Natural killer cell (primary cell): ENCODE results near the gene SLC6A4. TPM values are rescaled to one million over a fixed set of nuclear protein-coding genes. Genes with fewer than 3 reads are reported as not detected.

Source experiments
- ATAC-seq, 3 donors: fragments of 150-1000 bp in 2 of 3; fragments of 200-7000 bp in 1 of 3; cut with Tn5 transposase; 1 replicate in 1 of 3; 2 replicates in 2 of 3; pipeline ENCODE4 v1.10.0; 2021; ENCODE audit warnings: mild to moderate bottlenecking in 2 of 3, moderate library complexity in 2 of 3
- DNase-seq, 2 donors: peaks; one replicate each; pipeline versions ENCODE4 v3.0.0 to v3.0.0-alpha.2; 2013 to 2021; ENCODE audit warnings: mixed read lengths in 1 of 2
- H3K27ac ChIP-seq: one replicate; pipeline ENCODE4 v1.5.1; 2013; ENCODE audit warnings: mild to moderate bottlenecking, low read length
- H3K27me3 ChIP-seq: one replicate; pipeline ENCODE4 v1.6.1; 2013; ENCODE audit warnings: low read length; ENCODE audit not compliant: control insufficient read depth, insufficient read depth
- H3K36me3 ChIP-seq: one replicate; pipeline ENCODE4 v1.6.1; 2013; ENCODE audit warnings: low read length; ENCODE audit not compliant: control insufficient read depth, insufficient read depth
- H3K4me1 ChIP-seq: one replicate; pipeline ENCODE4 v1.6.1; 2013; ENCODE audit warnings: low read length; ENCODE audit not compliant: control insufficient read depth, insufficient read depth
- H3K4me3 ChIP-seq: one replicate; pipeline ENCODE4 v1.5.1; 2013; ENCODE audit warnings: low read length
- H3K9me3 ChIP-seq: one replicate; pipeline ENCODE4 v1.6.1; 2013; ENCODE audit warnings: low read length; ENCODE audit not compliant: control insufficient read depth, insufficient read depth
- H3K27ac Mint-ChIP-seq, 2 donors: one replicate each; pipeline ENCODE4 v1.8.0; 2022; ENCODE audit warnings: mild to moderate bottlenecking in 2 of 2, mixed read lengths in 2 of 2, moderate library complexity in 1 of 2
- H3K27me3 Mint-ChIP-seq, 2 donors: one replicate each; pipeline ENCODE4 v1.8.0; 2022; ENCODE audit warnings: low read depth in 2 of 2, mixed read lengths in 2 of 2
- H3K36me3 Mint-ChIP-seq: one replicate; pipeline ENCODE4 v1.8.0; 2022; ENCODE audit warnings: mixed read lengths
- H3K4me1 Mint-ChIP-seq, 2 donors: one replicate each; pipeline ENCODE4 v1.8.0; 2022; ENCODE audit warnings: mixed read lengths in 2 of 2
- H3K4me3 Mint-ChIP-seq: one replicate; pipeline ENCODE4 v1.8.0; 2022; ENCODE audit warnings: mild to moderate bottlenecking, moderate library complexity, mixed read lengths
- H3K9me3 Mint-ChIP-seq, 2 donors: one replicate each; pipeline ENCODE4 v1.8.0; 2022; ENCODE audit warnings: mixed read lengths in 2 of 2
- CTCF ChIP-seq: fragments of 200-600 bp; IDR thresholded peaks from one replicate; pipeline ENCODE4 v1.8.0; 2022; ENCODE audit warnings: antibody characterized with exemption
- WGBS: methylation state at CpG from one replicate; pipeline ENCODE4 v1.1.7; 2013; ENCODE audit warnings: missing lambda C conversion rate; ENCODE audit not compliant: insufficient coverage; 5-methylcytosine and 5-hydroxymethylcytosine counted together
- intact Hi-C: fragments of 100-400 bp; cut with micrococcal nuclease; formaldehyde crosslinking; loops from one replicate; pipeline ENCODE4 v1.14.2; 2022
- total RNA-seq, 4 donors: library from RNA; stranded (reverse); fragments of 120-200 nt in 1 of 4; gene quantifications; one replicate each; pipeline versions ENCODE4 v1.2.3 to v1.2.4, GENCODE V29; 2013 to 2022

SLC6A4 gene
- total RNA-seq, 3 donors from 2014 or later (not counting 1 experiment from before 2014, with no cell fraction given) = 0.43 to 3.5 (median 0.58) TPM

- no peak overlapping the region for H3K27ac Mint-ChIP-seq
- 93% methylated on average over 1 of the region's 1 CpG for WGBS
- no peak overlapping the region for H3K4me3 Mint-ChIP-seq
- H3K9me3 Mint-ChIP-seq = no peaks in the 10 kb centered on the region
- peaks cover 14% of the 10 kb centered on the region in 2 donors for H3K4me1 Mint-ChIP-seq
- no peak overlapping the region for H3K4me3 ChIP-seq
- H3K36me3 Mint-ChIP-seq = peaks cover 2% of the 10 kb centered on the region
- no peaks in the 10 kb centered on the region for H3K4me1 ChIP-seq
- TF ChIP-seq CTCF = no peak
- no peaks in the 10 kb centered on the region for H3K27me3 Mint-ChIP-seq
- peaks cover 24% of the 10 kb centered on the region for H3K36me3 ChIP-seq
- H3K27me3 ChIP-seq = no peaks in the 10 kb centered on the region
- H3K27ac ChIP-seq = no peak overlapping the region
- intact Hi-C loops = no loop called here
- no peaks in the 10 kb centered on the region for H3K9me3 ChIP-seq
- DNase-seq = no peak
- ATAC-seq = no peak
Measured at GRCh38 chr17:30254150-30254549, 18.7 kb upstream of the SLC6A4 start.

DNA sequence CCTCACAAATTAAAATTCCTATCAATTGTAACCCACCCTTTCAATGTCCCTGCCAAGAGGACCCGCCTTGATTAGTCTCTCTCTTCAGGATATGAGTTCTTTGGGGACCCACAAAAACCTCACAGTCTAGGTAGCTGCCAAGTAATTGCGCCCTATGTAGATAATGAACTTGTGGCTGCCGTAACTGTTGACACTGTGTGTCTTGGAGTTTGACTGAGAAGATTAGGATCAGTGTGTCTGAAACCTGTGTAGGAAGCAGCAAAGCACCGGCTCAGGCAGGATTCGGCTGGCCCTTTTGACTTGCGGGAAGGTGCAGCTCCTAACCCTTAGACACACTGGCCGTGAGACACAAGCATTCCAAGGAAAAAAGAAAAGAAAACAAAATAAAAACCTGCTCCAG, 17.8 kb upstream of the SLC6A4 start:
- intact Hi-C loops = no loop called here
- Histone ChIP-seq H3K27ac (no peak overlapping the region), H3K4me3 (no peak overlapping the region), H3K36me3 (peaks cover 32% of the 10 kb centered on the region), H3K9me3 (no peaks in the 10 kb centered on the region), H3K4me1 (no peaks in the 10 kb centered on the region), H3K27me3 (no peaks in the 10 kb centered on the region)
- Mint-ChIP-seq H3K4me3 (no peak overlapping the region), H3K27ac (no peak overlapping the region), H3K4me1 (peaks cover 5 to 6% of the 10 kb centered on the region in 2 donors), H3K9me3 (no peaks in the 10 kb centered on the region), H3K27me3 (no peaks in the 10 kb centered on the region), H3K36me3 (peaks cover 10% of the 10 kb centered on the region)
- TF ChIP-seq CTCF = no peak
- DNase-seq (no peak), ATAC-seq (no peak)
- 96% methylated on average over 7 of the region's 7 CpGs for WGBS

DNA sequence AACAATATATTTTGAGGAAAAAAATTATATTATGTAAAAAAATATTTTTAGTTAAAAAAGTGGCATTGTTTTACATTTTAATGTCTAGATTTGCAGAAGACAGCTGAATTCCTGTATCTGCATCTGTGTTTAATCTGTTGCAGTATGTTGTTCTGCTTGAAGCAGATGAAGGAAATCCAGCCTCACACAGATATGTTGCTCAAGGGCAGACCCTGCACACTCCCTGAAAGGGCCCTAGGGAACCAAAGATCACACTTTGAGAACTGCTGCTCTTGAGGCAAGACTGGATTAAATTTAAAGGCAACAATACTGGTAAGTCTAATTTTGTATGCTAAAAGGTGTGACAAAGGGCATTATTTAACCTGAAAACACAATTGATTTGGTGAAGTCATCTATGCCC, 16.4 kb upstream of the SLC6A4 start:
- peaks cover 24% of the 10 kb centered on the region for H3K36me3 Mint-ChIP-seq
- intact Hi-C loops = no loop called here
- H3K27me3 Mint-ChIP-seq = no peaks in the 10 kb centered on the region
- peaks cover 7 to 9% of the 10 kb centered on the region in 2 donors for H3K4me1 Mint-ChIP-seq
- no peak overlapping the region for H3K4me3 Mint-ChIP-seq
- no peak overlapping the region for H3K27ac ChIP-seq
- no peak for ATAC-seq
- no peaks in the 10 kb centered on the region for H3K9me3 Mint-ChIP-seq
- H3K4me3 ChIP-seq = no peak overlapping the region
- H3K27me3 ChIP-seq = no peaks in the 10 kb centered on the region
- no peaks in the 10 kb centered on the region for H3K9me3 ChIP-seq
- no peak for DNase-seq
- peaks cover 41% of the 10 kb centered on the region for H3K36me3 ChIP-seq
- H3K4me1 ChIP-seq = no peaks in the 10 kb centered on the region
- no peak for TF ChIP-seq CTCF
- no peak overlapping the region for H3K27ac Mint-ChIP-seq

DNA sequence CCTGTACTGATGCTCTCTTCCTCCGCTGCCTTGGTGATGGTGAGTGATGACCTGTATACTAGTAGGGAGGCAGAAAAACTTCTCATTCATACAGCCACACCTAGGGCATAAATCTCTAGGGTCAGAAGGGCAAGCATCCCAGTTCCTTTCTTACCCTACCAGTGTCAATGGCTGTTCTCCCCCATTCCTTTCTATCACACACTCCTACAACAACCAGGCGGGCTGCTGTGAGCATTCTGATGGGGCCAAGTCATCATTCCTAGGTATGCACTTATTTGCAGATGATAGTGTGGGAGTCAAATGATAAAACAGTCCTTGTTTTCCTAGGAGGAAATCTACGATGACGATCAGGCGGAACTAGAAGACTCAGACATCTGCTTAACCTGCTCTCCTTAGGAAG, 14.0 kb upstream of the SLC6A4 start:
- no peak overlapping the region for H3K4me3 ChIP-seq
- ATAC-seq (no peak), DNase-seq (no peak)
- Mint-ChIP-seq H3K27ac (no peak overlapping the region), H3K36me3 (peaks cover 26% of the 10 kb centered on the region), H3K27me3 (no peaks in the 10 kb centered on the region), H3K9me3 (no peaks in the 10 kb centered on the region), H3K4me3 (no peak overlapping the region), H3K4me1 (peaks cover 13 to 15% of the 10 kb centered on the region in 2 donors)
- no peak for TF ChIP-seq CTCF
- intact Hi-C loops = no loop called here
- H3K9me3 ChIP-seq = no peaks in the 10 kb centered on the region
- H3K27me3 ChIP-seq = no peaks in the 10 kb centered on the region
- WGBS = 96% methylated on average over 4 of the region's 5 CpGs
- no peak overlapping the region for H3K27ac ChIP-seq
- H3K36me3 ChIP-seq = peaks cover 35% of the 10 kb centered on the region
- H3K4me1 ChIP-seq = no peaks in the 10 kb centered on the region
